ENCODE results near the gene BANP. TPM values are rescaled to one million over a fixed set of nuclear protein-coding genes. Genes with fewer than 3 reads are reported as not detected.
"Not testable (repeated sequence)": the region's sequence is repeated elsewhere in the genome, so short reads cannot be mapped to it uniquely, and the experiment has no call there.

The BANP gene
- total RNA-seq, 1 experiment from 2014 or later, result 22.6 TPM

- intact Hi-C loops (cut with micrococcal nuclease; ENCODE audit: unreplicated experiment), result no loop called here
Measured at GRCh38 chr16:88050952-88051660, 99.9 kb downstream of the BANP start.

GRCh38 chr16:88052661-88053060 lies 101.4 kb downstream of the BANP start:
- intact Hi-C loops (cut with micrococcal nuclease; ENCODE audit: unreplicated experiment), result no loop called here
- no peaks in the 10 kb centered on the region for H3K27me3 ChIP-seq (ENCODE audit: control insufficient read depth, insufficient read depth, low read length)
- H3K27ac ChIP-seq (ENCODE audit: low read length), result no peak overlapping the region
- in situ Hi-C loops (cut with HindIII; ENCODE audit: low pct_unique_long_range_greater_than_20kb, low sequenced_read_pairs), result no loop called here
- no peaks in the 10 kb centered on the region for H3K4me1 ChIP-seq (ENCODE audit: control insufficient read depth, insufficient read depth, low read length)
- TF ChIP-seq SIN3A (IDR thresholded peaks at IDR 0.05; ENCODE audit: borderline replicate concordance, insufficient read depth, low read depth, low read length) (no peak), CTCF (IDR thresholded peaks at IDR 0.05) (no peak), TCF7L2 (IDR thresholded peaks at IDR 0.05; ENCODE audit: low read depth, low read length) (no peak), POLR2AphosphoS5 (IDR thresholded peaks at IDR 0.05; ENCODE audit: low read depth, low read length) (no peak), REST (IDR thresholded peaks at IDR 0.05; ENCODE audit: insufficient read depth in 1 of 2, low read depth in 2 of 2, low read length in 1 of 2) (no peak)
- BruUV-seq (replicated peaks), result no TSS peak
- CTCF ChIA-PET, result no interaction called here
- no peak overlapping the region for H3K4me3 ChIP-seq (ENCODE audit: low read depth in 2 of 2, low read length in 2 of 2)
- POLR2A ChIA-PET, result no interaction called here
- no peak for DNase-seq (ENCODE audit: low read depth, low spot score)
- no peaks in the 10 kb centered on the region for H3K36me3 ChIP-seq (ENCODE audit: control insufficient read depth, insufficient read depth, low read length)
- H3K9me3 ChIP-seq (ENCODE audit: control insufficient read depth, insufficient read depth, low read depth, low read length), result no peaks in the 10 kb centered on the region
- ATAC-seq, result no peak

More at GRCh38 chr16:88050952-88051660, 99.9 kb downstream of the BANP start:
- in situ Hi-C loops (cut with HindIII; ENCODE audit: low pct_unique_long_range_greater_than_20kb, low sequenced_read_pairs), result no loop called here
- no peaks in the 10 kb centered on the region for H3K36me3 ChIP-seq (ENCODE audit: control insufficient read depth, insufficient read depth, low read length)
- ChIA-PET CTCF (no interaction called here), POLR2A (no interaction called here)
- no peaks in the 10 kb centered on the region for H3K9me3 ChIP-seq (ENCODE audit: control insufficient read depth, insufficient read depth, low read depth, low read length)
- H3K4me1 ChIP-seq (ENCODE audit: control insufficient read depth, insufficient read depth, low read length), result no peaks in the 10 kb centered on the region
- ATAC-seq, result no peak
- H3K27me3 ChIP-seq (ENCODE audit: control insufficient read depth, insufficient read depth, low read length), result no peaks in the 10 kb centered on the region
- no peak overlapping the region for H3K27ac ChIP-seq (ENCODE audit: low read length)
- no peak for DNase-seq (ENCODE audit: low read depth, low spot score)
- no peak overlapping the region for H3K4me3 ChIP-seq (ENCODE audit: low read depth in 2 of 2, low read length in 2 of 2)
- no peak for TF ChIP-seq SIN3A (IDR thresholded peaks at IDR 0.05; ENCODE audit: borderline replicate concordance, insufficient read depth, low read depth, low read length)
- TF ChIP-seq CTCF (IDR thresholded peaks at IDR 0.05), result no peak
- TF ChIP-seq REST (IDR thresholded peaks at IDR 0.05; ENCODE audit: insufficient read depth in 1 of 2, low read depth in 2 of 2, low read length in 1 of 2), result no peak
- no peak for TF ChIP-seq POLR2AphosphoS5 (IDR thresholded peaks at IDR 0.05; ENCODE audit: low read depth, low read length)
- TF ChIP-seq TCF7L2 (IDR thresholded peaks at IDR 0.05; ENCODE audit: low read depth, low read length), result no peak
- no TSS peak for BruUV-seq (replicated peaks)

GRCh38 chr16:88053479-88053878 lies 102.2 kb downstream of the BANP start:
- DNase-seq (ENCODE audit: low read depth, low spot score); BruUV-seq (replicated peaks); H3K4me3 ChIP-seq (ENCODE audit: low read depth in 2 of 2, low read length in 2 of 2); CTCF ChIA-PET; H3K27ac ChIP-seq (ENCODE audit: low read length); in situ Hi-C loops (cut with HindIII; ENCODE audit: low pct_unique_long_range_greater_than_20kb, low sequenced_read_pairs); POLR2A ChIA-PET; ATAC-seq; H3K36me3 ChIP-seq (ENCODE audit: control insufficient read depth, insufficient read depth, low read length); intact Hi-C loops (cut with micrococcal nuclease; ENCODE audit: unreplicated experiment); H3K27me3 ChIP-seq (ENCODE audit: control insufficient read depth, insufficient read depth, low read length); H3K4me1 ChIP-seq (ENCODE audit: control insufficient read depth, insufficient read depth, low read length); H3K9me3 ChIP-seq (ENCODE audit: control insufficient read depth, insufficient read depth, low read depth, low read length): not testable (repeated sequence)
